ENCODE data around the gene WBP4. TPM values are rescaled to one million over a fixed set of nuclear protein-coding genes. Genes with fewer than 3 reads are reported as not detected.
A peak's percentile ranks its signal among the peaks of the same experiment; 100 is the strongest.

The WBP4 gene
- total RNA-seq, 1 experiment from 2014 or later: 16.0 TPM

DNA sequence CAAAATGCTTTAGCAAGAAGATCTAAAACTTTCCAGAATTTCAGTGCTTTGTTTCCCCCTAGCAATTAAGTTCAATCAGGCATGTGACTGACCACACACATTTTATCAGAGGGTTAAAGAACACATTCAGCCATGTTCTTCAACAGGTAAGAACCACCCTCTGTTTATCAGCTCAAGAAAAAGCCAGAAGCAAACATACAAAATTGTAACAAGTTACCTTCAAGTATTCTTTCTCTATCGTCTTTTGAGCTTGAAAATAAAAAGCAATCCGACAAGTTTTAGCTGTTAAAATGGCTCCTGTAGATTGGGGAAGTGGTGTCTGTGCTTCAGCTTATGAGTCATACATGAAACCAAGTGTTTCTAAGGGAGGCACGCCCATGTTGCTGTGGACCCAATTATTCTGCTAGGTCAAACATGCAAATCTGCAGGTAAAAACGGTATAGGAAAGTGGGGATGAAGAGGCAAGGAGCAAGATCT is 42.3 kb upstream of the WBP4 start, which contains the start of gene ELF1:
ELF1 (minus strand) TSS at position 306 of the 477 bp plus-strand sequence. CDS start 37,262 bp downstream, outside the sequence.
- intact Hi-C loops (cut with micrococcal nuclease): loop anchor here (2.0 kb wide), 1 partner anchor 42 kb away; the partner anchor contains the start of gene WBP4
- ChIA-PET POLR2A (interaction anchor here (0.6 to 11.0 kb wide), 21 partner anchors 11 to 943 kb away, joined by 3 to 283 read pairs (median 4); partner anchors contain the start of genes SLC25A15 and WBP4), CTCF (interaction anchor here (0.6 to 2.2 kb wide), 4 partner anchors 13 to 202 kb away, joined by 3 to 8 read pairs (median 4); no protein-coding TSS in a partner anchor)
- peak; percentile 91 for DNase-seq (ENCODE audit: unreplicated experiment)
- H3K36me3 Mint-ChIP-seq (ENCODE audit: insufficient read depth, unreplicated experiment): no peaks in the 10 kb centered on the region
- no peak for TF ChIP-seq CTCF (IDR thresholded peaks at IDR 0.05; ENCODE audit: unreplicated experiment)
- H3K27me3 Mint-ChIP-seq (ENCODE audit: insufficient read depth, unreplicated experiment): no peaks in the 10 kb centered on the region
- peaks cover 33% of the 10 kb centered on the region for H3K4me1 Mint-ChIP-seq (ENCODE audit: insufficient read depth, unreplicated experiment)
- peak within 1 kb of the TSS; percentile 99 for H3K27ac Mint-ChIP-seq (ENCODE audit: low read depth, unreplicated experiment)
- H3K4me3 Mint-ChIP-seq (ENCODE audit: unreplicated experiment): peak within 1 kb of the TSS; percentile 77
- H3K9me3 Mint-ChIP-seq (ENCODE audit: unreplicated experiment): no peaks in the 10 kb centered on the region
- no TSS peak for BruUV-seq (replicated peaks)

DNA sequence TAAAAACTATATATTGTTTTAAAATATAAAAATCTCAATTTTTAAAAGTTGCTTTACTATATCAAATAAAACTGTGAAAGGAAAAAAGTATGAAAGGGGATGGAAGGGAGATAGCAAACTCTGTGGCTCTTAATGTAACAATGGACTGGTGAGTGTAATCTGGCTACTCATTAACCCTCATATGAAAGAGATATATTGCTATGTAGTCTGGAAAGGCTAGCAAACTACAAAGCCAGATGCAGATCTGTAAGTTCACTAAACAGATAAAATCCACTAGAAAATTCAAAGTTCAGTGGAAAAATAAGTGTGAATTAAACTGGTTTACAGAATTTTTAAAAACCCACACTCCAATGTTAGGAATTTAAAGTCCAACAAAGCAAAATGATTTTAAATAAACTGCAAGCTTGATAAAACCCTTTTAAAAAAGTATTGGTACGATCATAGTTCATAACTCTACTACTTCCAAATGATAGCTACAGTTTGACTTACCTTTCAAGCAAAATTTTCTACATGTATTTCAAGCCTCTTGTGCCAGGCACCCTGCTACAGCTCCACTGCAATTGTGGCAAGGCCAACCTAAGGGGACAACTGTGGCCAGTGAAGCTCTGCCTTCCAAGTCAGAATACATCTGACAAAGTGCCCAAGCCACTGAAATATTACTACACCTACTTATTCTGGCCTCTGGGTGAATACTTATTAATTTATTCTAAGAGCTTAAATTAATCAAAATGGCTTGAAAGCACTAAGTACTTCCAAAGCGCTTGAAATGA is 41.5 kb upstream of the WBP4 start:
- BruUV-seq (replicated peaks): no TSS peak
- peak overlapping the region; percentile 99 for H3K27ac Mint-ChIP-seq (ENCODE audit: low read depth, unreplicated experiment)
- intact Hi-C loops (cut with micrococcal nuclease): loop anchor here (2.0 kb wide), 1 partner anchor 41 kb away; the partner anchor contains the start of gene WBP4
- H3K27me3 Mint-ChIP-seq (ENCODE audit: insufficient read depth, unreplicated experiment): no peaks in the 10 kb centered on the region
- peaks cover 35% of the 10 kb centered on the region for H3K4me1 Mint-ChIP-seq (ENCODE audit: insufficient read depth, unreplicated experiment)
- H3K4me3 Mint-ChIP-seq (ENCODE audit: unreplicated experiment): peak overlapping the region; percentile 77
- H3K36me3 Mint-ChIP-seq (ENCODE audit: insufficient read depth, unreplicated experiment): peaks cover 4% of the 10 kb centered on the region
- TF ChIP-seq CTCF (IDR thresholded peaks at IDR 0.05; ENCODE audit: unreplicated experiment): no peak
- no peaks in the 10 kb centered on the region for H3K9me3 Mint-ChIP-seq (ENCODE audit: unreplicated experiment)
- DNase-seq (ENCODE audit: unreplicated experiment): no peak
- ChIA-PET CTCF (interaction anchor here (0.6 to 2.2 kb wide), 6 partner anchors 14 to 1849 kb away, joined by 3 to 8 read pairs (median 3); no protein-coding TSS in a partner anchor), POLR2A (interaction anchor here (0.6 to 11.0 kb wide), 21 partner anchors 8 to 942 kb away, joined by 3 to 283 read pairs (median 5); partner anchors contain the start of genes SLC25A15 and WBP4)

GRCh38 chr13:41025518-41025917 is 35.8 kb upstream of the WBP4 start:
- Mint-ChIP-seq H3K36me3 (ENCODE audit: insufficient read depth, unreplicated experiment) (peaks cover 28% of the 10 kb centered on the region), H3K4me1 (ENCODE audit: insufficient read depth, unreplicated experiment) (peaks cover 24% of the 10 kb centered on the region), H3K27me3 (ENCODE audit: insufficient read depth, unreplicated experiment) (no peaks in the 10 kb centered on the region), H3K9me3 (ENCODE audit: unreplicated experiment) (no peaks in the 10 kb centered on the region), H3K4me3 (ENCODE audit: unreplicated experiment) (no peak overlapping the region), H3K27ac (ENCODE audit: low read depth, unreplicated experiment) (no peak overlapping the region)
- no peak for TF ChIP-seq CTCF (IDR thresholded peaks at IDR 0.05; ENCODE audit: unreplicated experiment)
- ChIA-PET CTCF (interaction anchor here (0.6 to 0.9 kb wide), 3 partner anchors 10 to 29 kb away, joined by 3 read pairs; no protein-coding TSS in a partner anchor), POLR2A (interaction anchor here (1.0 to 1.3 kb wide), 2 partner anchors 34 to 36 kb away, joined by 3 to 6 read pairs; partner anchors contain the start of gene WBP4)
- DNase-seq (ENCODE audit: unreplicated experiment): no peak
- no TSS peak for BruUV-seq (replicated peaks)
- intact Hi-C loops (cut with micrococcal nuclease): no loop called here

- no TSS peak for BruUV-seq (replicated peaks)
- DNase-seq (ENCODE audit: unreplicated experiment): no peak
- Mint-ChIP-seq H3K4me1 (ENCODE audit: insufficient read depth, unreplicated experiment) (peaks cover 15% of the 10 kb centered on the region), H3K4me3 (ENCODE audit: unreplicated experiment) (no peak overlapping the region), H3K9me3 (ENCODE audit: unreplicated experiment) (no peaks in the 10 kb centered on the region), H3K36me3 (ENCODE audit: insufficient read depth, unreplicated experiment) (peaks cover 28% of the 10 kb centered on the region), H3K27ac (ENCODE audit: low read depth, unreplicated experiment) (no peak overlapping the region), H3K27me3 (ENCODE audit: insufficient read depth, unreplicated experiment) (no peaks in the 10 kb centered on the region)
- CTCF ChIA-PET: no interaction called here
- POLR2A ChIA-PET: interaction anchor here (0.7 kb wide), 1 partner anchor 42 kb away, joined by 3 read pairs; no protein-coding TSS in a partner anchor
- TF ChIP-seq CTCF (IDR thresholded peaks at IDR 0.05; ENCODE audit: unreplicated experiment): no peak
- intact Hi-C loops (cut with micrococcal nuclease): no loop called here
Measured at GRCh38 chr13:41026788-41027187, 34.5 kb upstream of the WBP4 start.

Data from MCF 10A (cell line).